SH-SY5Y (cell line): ENCODE measurements around the gene TMEM272.

Experiments used
- GATA2 ChIP-seq: IDR thresholded peaks from 2 replicates; pipeline ENCODE4 v1.6.1; 2011; ENCODE audit warnings: mild to moderate bottlenecking, low read depth, low read length
- GATA3 ChIP-seq: IDR thresholded peaks from 2 replicates; pipeline ENCODE4 v1.6.1; 2011; ENCODE audit warnings: low read depth, mild to moderate bottlenecking, low read length, moderate library complexity

DNA sequence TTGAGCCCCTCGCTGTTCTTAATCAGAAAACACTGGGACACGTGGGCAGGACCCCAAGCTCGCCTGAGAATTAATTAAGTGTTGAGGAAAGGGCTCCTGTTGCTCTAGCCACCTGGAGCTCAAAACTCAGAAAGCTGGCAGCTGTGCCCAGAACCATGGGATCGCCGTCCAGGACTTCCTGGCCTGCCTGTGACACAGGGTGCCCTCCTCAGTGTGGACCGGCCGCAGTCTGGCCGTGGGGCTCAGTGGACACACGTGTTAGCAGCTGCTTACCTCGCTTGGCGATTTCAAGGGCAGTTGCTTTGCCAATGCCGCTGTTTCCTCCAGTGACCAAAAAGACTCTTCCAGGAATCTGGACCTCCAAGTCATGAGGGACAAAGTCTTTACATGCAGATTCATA lies 45.7 kb downstream of the TMEM272 start:
- TF ChIP-seq GATA2 (no peak), GATA3 (no peak)
